HUES6 (cell line): Measurements from ENCODE around the gene ZSCAN12.
"Not testable (repeated sequence)": the region's sequence is repeated elsewhere in the genome, so short reads cannot be mapped to it uniquely, and the experiment has no call there.

Experiments
- H3K27ac ChIP-seq: 2 replicates; pipeline ENCODE4 v1.7.0; 2013; ENCODE audit warnings: low read depth, mild to moderate bottlenecking, low read length, inconsistent platforms
- H3K27me3 ChIP-seq: 2 replicates; pipeline ENCODE4 v1.6.1; 2013; ENCODE audit warnings: low read length; ENCODE audit not compliant: control insufficient read depth, insufficient read depth
- H3K36me3 ChIP-seq: 2 replicates; pipeline ENCODE4 v1.6.1; 2013; ENCODE audit warnings: low read length; ENCODE audit not compliant: control insufficient read depth, insufficient read depth
- H3K4me1 ChIP-seq: 2 replicates; pipeline ENCODE4 v1.6.1; 2013; ENCODE audit warnings: low read length; ENCODE audit not compliant: control insufficient read depth, insufficient read depth
- H3K4me3 ChIP-seq: 2 replicates; pipeline ENCODE4 v1.5.1; 2013; ENCODE audit warnings: low read depth, low read length
- H3K9ac ChIP-seq: one replicate; pipeline ENCODE4 v1.6.1; 2013; ENCODE audit warnings: mild to moderate bottlenecking, low read length
- H3K9me3 ChIP-seq: 2 replicates; pipeline ENCODE4 v1.6.1; 2013; ENCODE audit warnings: low read depth, low read length; ENCODE audit not compliant: control insufficient read depth, insufficient read depth

The ZSCAN12 gene

GRCh38 chr6:28371280-28371679 lies 28.3 kb downstream of the ZSCAN12 start:
- H3K27me3 ChIP-seq, result no peaks in the 10 kb centered on the region
- no peak overlapping the region for H3K27ac ChIP-seq
- H3K4me3 ChIP-seq, result no peak overlapping the region
- no peaks in the 10 kb centered on the region for H3K9me3 ChIP-seq
- H3K9ac ChIP-seq, result no peak overlapping the region
- H3K36me3 ChIP-seq, result peaks cover 7% of the 10 kb centered on the region
- no peaks in the 10 kb centered on the region for H3K4me1 ChIP-seq

DNA sequence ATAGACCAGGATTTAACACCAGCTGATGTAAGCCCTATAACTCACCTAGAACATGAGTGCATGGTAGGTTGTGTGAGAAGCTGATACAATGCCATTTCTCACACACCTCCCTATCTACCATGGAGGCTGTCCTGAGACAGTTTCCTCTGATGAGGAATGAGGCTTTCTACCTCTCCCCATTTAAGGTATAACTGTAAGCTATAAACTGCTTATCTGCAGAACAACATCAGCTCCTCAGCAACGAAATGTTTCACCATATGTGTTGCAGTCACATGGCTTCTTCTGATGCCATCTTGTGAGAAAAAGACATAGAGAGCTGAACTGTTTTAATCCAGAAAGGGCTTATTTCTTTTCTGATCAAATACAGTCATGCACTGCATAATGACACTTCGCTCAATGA lies 29.1 kb downstream of the ZSCAN12 start:
- Histone ChIP-seq H3K4me1 (no peaks in the 10 kb centered on the region), H3K4me3 (no peak overlapping the region), H3K27me3 (no peaks in the 10 kb centered on the region), H3K27ac (no peak overlapping the region), H3K36me3 (peaks cover 13% of the 10 kb centered on the region), H3K9ac (no peak overlapping the region), H3K9me3 (no peaks in the 10 kb centered on the region)

GRCh38 chr6:28369463-28369862 lies 30.1 kb downstream of the ZSCAN12 start:
- Histone ChIP-seq H3K4me3 (no peak overlapping the region), H3K36me3 (peaks cover 22% of the 10 kb centered on the region), H3K4me1 (no peaks in the 10 kb centered on the region), H3K27me3 (no peaks in the 10 kb centered on the region), H3K9me3 (no peaks in the 10 kb centered on the region), H3K9ac (no peak overlapping the region), H3K27ac (no peak overlapping the region)

DNA sequence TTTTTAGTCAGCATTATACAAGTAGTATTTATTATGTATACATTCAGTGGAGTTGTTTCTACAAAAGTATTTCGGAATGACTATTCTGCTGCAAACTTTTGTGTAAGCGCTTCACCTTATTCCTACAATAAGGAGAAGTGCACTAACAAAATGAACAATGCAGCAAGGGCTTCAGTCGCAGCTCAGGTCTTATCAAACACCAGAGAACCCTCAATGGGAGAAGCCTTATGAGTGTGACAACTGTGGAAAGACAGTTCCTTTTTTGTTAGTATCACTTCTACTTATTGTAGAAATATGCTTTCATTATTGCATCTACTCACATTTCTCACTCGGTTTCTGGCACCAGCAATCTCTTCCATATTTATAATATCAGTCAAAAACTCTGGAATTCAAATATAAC lies 31.0 kb downstream of the ZSCAN12 start:
- H3K36me3 ChIP-seq, result peaks cover 31% of the 10 kb centered on the region
- H3K9ac ChIP-seq, result no peak overlapping the region
- no peaks in the 10 kb centered on the region for H3K9me3 ChIP-seq
- H3K4me3 ChIP-seq, result no peak overlapping the region
- no peaks in the 10 kb centered on the region for H3K4me1 ChIP-seq
- no peak overlapping the region for H3K27ac ChIP-seq
- no peaks in the 10 kb centered on the region for H3K27me3 ChIP-seq

GRCh38 chr6:28365590-28365989 lies 34.0 kb downstream of the ZSCAN12 start:
- not testable (repeated sequence) for H3K4me3 ChIP-seq, H3K9ac ChIP-seq, H3K27me3 ChIP-seq, H3K4me1 ChIP-seq, H3K27ac ChIP-seq, H3K9me3 ChIP-seq
- H3K36me3 ChIP-seq, result peaks cover 44% of the 10 kb centered on the region

- no peak overlapping the region for H3K27ac ChIP-seq
- no peaks in the 10 kb centered on the region for H3K27me3 ChIP-seq
- H3K9ac ChIP-seq, result no peak overlapping the region
- H3K4me3 ChIP-seq, result no peak overlapping the region
- 0 out of 2 replicates have a peak, but pooled peaks cover 3% of the 10 kb centered on the region for H3K9me3 ChIP-seq
- peaks cover 4% of the 10 kb centered on the region for H3K4me1 ChIP-seq
- peaks cover 42% of the 10 kb centered on the region for H3K36me3 ChIP-seq
Observed at GRCh38 chr6:28360961-28361360, 38.6 kb downstream of the ZSCAN12 start.

- H3K4me3 ChIP-seq, H3K27me3 ChIP-seq, H3K9me3 ChIP-seq, H3K4me1 ChIP-seq, H3K9ac ChIP-seq, H3K27ac ChIP-seq: not testable (repeated sequence)
- peaks cover 29% of the 10 kb centered on the region for H3K36me3 ChIP-seq
Observed at GRCh38 chr6:28359562-28359961, 40.0 kb downstream of the ZSCAN12 start.

DNA sequence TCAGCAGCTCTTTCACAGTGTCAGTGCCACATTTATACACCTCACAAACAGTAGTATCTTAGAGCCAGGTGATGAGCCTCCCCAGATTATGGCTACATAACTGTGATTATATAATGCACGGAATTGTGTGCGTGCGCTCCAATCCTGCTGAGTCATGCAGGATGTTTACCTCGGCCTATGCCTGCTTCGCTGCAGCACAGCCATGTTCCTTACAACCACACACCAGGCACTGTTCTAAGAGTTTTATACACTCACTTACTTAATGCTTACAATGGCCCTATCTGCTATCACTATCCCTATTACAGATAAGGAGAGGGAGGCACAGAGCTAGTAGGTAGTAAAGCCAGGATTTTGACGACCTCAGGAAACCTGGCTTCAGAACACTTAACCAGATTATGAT lies 42.5 kb downstream of the ZSCAN12 start:
- peak overlapping the region; percentile 16 for H3K9ac ChIP-seq
- peaks cover 9% of the 10 kb centered on the region for H3K4me1 ChIP-seq
- no peak overlapping the region for H3K4me3 ChIP-seq
- no peaks in the 10 kb centered on the region for H3K27me3 ChIP-seq
- no peak overlapping the region for H3K27ac ChIP-seq
- peaks cover 10% of the 10 kb centered on the region for H3K36me3 ChIP-seq
- peaks cover 14% of the 10 kb centered on the region for H3K9me3 ChIP-seq

- H3K9me3 ChIP-seq, result peaks cover 14% of the 10 kb centered on the region
- H3K9ac ChIP-seq, result peak overlapping the region; percentile 16
- 0 out of 2 replicates have a peak overlapping the region, but pooled peaks have one; percentile 17 for H3K4me3 ChIP-seq
- no peak overlapping the region; the same call in 1 of the 2 replicates for H3K27ac ChIP-seq
- H3K4me1 ChIP-seq, result peaks cover 9% of the 10 kb centered on the region
- H3K27me3 ChIP-seq, result no peaks in the 10 kb centered on the region
- peaks cover 10% of the 10 kb centered on the region for H3K36me3 ChIP-seq
Observed at GRCh38 chr6:28356666-28357020, 42.9 kb downstream of the ZSCAN12 start.

GRCh38 chr6:28355743-28356665 lies 43.5 kb downstream of the ZSCAN12 start:
- H3K4me3 ChIP-seq, result peak overlapping the region; percentile 50

DNA sequence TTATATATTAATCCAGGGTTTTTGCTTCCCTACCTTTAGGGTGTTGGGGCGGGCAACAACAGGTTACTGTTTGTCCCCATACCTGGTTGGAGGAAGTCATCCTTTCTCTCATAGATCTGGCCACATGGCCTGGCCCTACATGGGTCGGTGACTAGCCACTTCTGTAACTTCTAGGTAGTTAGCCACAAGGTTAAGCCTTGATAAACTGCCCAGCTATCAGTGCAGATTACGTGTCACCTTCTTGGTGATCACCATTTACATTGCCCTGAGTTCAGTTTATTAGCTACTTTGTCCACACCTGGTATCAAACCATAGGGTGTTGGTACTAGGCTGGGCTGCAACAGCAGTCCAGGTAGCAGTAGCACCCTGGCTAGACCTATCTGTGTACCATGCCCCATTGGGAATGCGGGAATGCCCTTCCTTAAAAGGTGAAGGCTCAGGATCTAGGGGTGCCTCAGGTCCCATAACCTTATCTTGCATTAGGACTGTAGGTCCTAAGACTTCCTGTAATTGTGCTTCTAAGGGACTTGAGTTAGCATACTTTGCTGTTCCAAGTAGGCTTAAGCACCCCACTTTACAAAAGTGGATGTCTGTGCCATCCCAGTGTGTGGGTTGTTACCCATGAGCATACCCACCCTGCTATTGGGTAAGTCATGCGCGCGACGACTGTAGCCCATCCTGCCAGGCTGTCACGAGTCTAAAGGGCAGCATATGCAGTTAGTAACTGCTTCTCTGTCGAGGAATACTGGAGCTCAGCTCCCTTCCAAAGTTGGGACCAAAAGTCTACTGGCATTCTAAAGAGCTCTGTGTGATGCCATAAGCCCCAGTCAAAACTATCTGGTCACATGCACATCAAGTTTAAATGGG lies 44.6 kb downstream of the ZSCAN12 start:
- H3K9me3 ChIP-seq, result peaks cover 14% of the 10 kb centered on the region
- no peak overlapping the region for H3K4me3 ChIP-seq
- no peak overlapping the region for H3K9ac ChIP-seq
- H3K27ac ChIP-seq, result no peak overlapping the region
- H3K27me3 ChIP-seq, result no peaks in the 10 kb centered on the region
- peaks cover 20% of the 10 kb centered on the region for H3K4me1 ChIP-seq
- peaks cover 3% of the 10 kb centered on the region; the same call in 1 of the 2 replicates for H3K36me3 ChIP-seq

More at GRCh38 chr6:28355743-28356665, 43.5 kb downstream of the ZSCAN12 start:
- H3K36me3 ChIP-seq, result peaks cover 7% of the 10 kb centered on the region
- peak overlapping the region; percentile 18 for H3K9ac ChIP-seq
- H3K27ac ChIP-seq, result no peak overlapping the region; the same call in 1 of the 2 replicates
- no peaks in the 10 kb centered on the region for H3K27me3 ChIP-seq
- peaks cover 14% of the 10 kb centered on the region for H3K4me1 ChIP-seq
- H3K9me3 ChIP-seq, result peaks cover 14% of the 10 kb centered on the region
